Suppressor macrophage treated with lipopolysaccharide for 4 hours (primary cell): ENCODE measurements around the gene CALN1.
A peak's percentile ranks its signal among the peaks of the same experiment; 100 is the strongest.
"Not testable (repeated sequence)": the region's sequence is repeated elsewhere in the genome, so short reads cannot be mapped to it uniquely, and the experiment has no call there.

ENCODE experiments used
- DNase-seq: peaks from one replicate; pipeline ENCODE4 v3.0.0-alpha.2; 2020

CALN1 gene

DNA sequence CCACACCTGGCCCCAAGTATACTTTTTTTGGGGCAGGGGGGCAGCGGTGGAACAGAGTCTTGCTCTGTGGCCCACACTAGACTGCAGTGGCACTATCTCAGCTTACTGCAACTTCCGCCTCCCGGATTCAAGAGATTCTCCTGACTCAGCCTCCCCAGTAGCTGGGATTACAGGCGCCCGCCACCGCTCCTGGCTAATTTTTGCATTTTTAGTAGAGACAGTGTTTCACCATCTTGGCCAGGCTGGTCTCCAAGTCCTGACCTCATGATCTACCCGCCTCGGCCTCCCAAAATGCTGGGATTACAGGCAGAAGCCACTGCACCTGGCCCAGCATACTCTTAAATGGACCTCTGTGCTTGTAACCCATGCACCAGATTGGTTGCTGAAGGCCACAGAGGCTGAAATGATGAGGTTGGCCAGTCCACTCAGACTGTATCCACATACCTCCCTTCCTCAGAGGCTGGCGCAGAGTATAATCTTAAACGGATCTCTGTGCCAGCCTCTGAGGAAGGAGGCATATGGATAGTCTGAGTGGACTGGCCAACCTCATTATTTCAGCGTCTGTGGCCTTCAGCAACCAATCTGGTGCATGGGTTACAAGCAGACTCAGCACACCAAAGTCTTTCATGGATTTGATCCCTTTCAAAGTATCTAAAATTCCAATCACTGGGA is 3.0 kb downstream of the CALN1 start:
- DNase-seq: no peak

- no peak for DNase-seq
These were observed 5.2 kb downstream of the CALN1 start for GRCh38 chr7:72406820-72407403.

DNA sequence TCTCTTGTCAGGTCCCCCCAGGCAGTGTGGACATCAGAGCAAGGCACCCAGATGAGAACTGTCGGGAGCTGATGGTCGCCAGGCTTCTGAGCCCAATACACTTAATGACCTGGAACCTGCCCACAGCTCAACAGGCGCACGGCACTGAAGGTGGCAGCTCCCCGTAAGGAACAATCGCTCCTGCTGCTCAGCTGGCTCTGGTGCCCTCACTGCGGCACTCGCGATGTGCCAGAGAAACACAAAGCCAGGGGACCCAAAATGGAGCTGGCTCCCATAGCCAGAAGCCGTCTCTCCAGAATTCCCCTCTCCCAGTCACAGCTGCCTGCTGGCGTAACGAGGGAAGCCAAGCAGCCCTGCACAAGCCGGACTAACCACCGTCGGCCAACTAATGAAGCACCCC is 6.3 kb downstream of the CALN1 start:
- DNase-seq: no peak

GRCh38 chr7:72405418-72405817 is 6.7 kb downstream of the CALN1 start:
- DNase-seq: peak; percentile 72

- no peak for DNase-seq
These were observed 7.4 kb downstream of the CALN1 start for GRCh38 chr7:72404743-72405142.

- peak; percentile 86 for DNase-seq
These were observed 8.6 kb downstream of the CALN1 start for GRCh38 chr7:72403458-72404076.

- DNase-seq: peak; percentile 17
These were observed 18.1 kb downstream of the CALN1 start for GRCh38 chr7:72394016-72394415.

DNA sequence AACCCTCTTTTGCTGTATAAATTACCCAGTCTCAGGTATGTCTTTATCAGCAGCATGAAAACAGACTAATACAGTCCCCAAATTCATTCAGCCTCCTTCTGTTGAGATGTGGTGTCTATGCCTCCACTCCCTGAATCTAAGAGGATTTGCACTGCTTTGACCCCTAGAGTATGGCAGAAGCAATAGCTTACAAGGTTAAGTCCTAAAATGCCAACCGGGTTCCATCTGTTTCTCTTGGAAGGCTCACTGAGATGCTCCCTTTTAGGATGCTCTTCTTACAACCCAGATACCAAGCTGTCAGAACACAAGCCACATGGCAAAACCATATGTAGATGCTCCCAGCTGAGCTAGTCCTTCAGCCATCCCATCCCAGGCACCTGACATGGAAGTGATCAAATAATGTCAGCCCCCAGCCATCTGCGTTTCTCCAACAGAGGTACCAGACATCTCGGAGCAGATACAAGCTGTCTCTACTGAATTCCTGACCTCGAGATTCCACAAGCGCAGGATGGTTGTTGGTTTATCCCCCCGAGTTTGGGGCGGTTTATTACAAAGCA is 20.2 kb downstream of the CALN1 start:
- DNase-seq: no peak

DNA sequence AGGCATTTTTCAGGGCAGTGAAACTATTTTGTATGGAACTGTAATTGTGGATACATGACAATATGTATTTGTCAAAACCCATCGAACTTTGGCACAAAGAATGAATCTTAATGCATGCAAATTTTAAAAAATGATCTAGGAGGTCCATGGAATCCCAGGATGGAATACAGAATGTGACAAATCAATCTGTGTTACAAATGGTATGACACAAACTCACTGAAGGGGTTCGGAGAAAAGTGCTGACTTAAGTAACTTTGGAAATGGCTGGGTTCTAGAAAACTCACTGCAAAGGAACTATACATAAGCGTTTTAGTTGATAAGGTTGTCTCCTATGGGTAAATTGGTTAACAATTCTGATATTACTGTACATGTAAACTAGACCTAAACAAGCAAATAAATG is 26.0 kb downstream of the CALN1 start:
- DNase-seq: no peak

GRCh38 chr7:72362246-72362645 is 49.9 kb downstream of the CALN1 start:
- no peak for DNase-seq

GRCh38 chr7:72345208-72345727 is 66.9 kb downstream of the CALN1 start:
- DNase-seq: no peak

DNA sequence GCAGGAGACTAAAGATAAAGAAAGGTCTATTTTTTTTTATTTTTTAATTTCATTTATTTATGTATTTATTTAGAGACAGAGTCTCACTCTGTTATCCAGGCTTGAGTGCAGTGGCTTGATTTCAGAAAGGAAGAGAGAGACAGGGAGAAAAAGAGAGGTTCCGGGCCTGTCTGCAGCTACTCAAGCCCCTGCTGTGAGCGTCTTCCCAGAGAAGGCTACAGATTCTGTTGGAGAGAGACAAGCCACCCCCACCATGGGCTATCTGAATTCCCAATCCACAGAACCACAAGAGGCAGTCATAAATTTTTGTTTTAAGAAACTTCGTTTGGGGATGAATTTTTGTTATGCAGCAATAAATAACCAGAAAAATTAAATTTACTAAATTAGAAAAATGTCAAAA is 68.1 kb downstream of the CALN1 start:
- DNase-seq: no peak

DNA sequence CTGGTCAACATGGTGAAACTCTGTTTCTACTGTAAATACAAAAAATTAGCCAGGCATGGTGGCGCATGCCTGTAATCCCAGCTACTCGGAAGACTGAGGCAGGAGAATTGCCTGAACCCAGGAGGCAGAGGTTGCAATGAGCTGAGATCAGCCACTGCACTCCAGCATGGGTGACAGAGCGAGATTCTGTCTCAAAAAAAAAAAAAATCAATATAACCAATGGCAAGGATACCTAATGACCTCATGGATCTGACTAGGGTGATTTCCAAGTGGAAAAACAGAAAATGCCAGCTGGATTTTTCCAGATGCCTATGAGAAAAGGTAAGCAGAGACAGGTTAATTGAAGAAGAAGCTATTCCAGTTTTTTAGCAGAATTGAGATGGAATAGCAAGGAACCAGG is 68.8 kb downstream of the CALN1 start:
- not testable (repeated sequence) for DNase-seq

DNA sequence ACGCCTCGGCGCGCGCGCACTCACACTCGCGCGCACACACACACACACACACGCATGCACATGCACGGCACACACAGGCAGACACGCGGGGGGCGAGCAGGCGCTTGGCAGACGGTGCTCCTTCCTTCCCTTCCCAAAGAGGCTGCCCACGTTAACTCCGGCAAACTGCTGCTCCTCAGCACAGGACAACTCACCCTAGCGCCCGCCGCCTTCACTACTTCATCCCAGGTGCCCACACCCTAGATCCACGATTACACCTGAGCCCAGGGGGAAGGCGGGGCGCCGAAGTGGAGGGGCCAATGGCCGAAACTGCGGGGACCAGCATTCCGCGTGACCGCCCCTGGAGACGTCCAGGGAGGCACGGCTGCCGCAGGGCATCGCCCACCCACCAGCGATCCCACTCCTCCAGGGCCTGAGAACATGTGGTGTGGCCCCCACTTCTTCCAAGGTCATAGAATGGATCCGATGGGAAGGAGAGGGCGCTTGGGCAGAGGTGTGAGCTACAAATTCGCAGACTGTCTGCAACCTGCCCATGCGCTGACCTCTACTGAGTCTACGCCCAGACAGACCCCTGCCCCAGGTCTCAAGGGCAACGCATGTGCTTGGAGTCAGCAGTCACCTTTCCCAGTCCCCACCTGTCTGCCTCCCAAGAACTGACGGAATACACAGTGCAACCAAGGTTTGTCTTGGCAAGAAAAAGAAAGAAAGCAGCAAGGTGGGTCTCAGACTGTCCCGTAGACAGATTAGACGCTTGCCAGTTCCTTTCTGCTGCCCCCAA is 74.6 kb downstream of the CALN1 start:
- DNase-seq: no peak

- no peak for DNase-seq
These were observed 75.3 kb downstream of the CALN1 start for GRCh38 chr7:72336632-72337389.

- no peak for DNase-seq
These were observed 75.8 kb downstream of the CALN1 start for GRCh38 chr7:72336382-72336631.

- DNase-seq: no peak
These were observed 76.4 kb downstream of the CALN1 start for GRCh38 chr7:72335561-72336381.

GRCh38 chr7:72334698-72335097 is 77.4 kb downstream of the CALN1 start:
- no peak for DNase-seq

GRCh38 chr7:72334066-72334465 is 78.1 kb downstream of the CALN1 start:
- DNase-seq: no peak

DNA sequence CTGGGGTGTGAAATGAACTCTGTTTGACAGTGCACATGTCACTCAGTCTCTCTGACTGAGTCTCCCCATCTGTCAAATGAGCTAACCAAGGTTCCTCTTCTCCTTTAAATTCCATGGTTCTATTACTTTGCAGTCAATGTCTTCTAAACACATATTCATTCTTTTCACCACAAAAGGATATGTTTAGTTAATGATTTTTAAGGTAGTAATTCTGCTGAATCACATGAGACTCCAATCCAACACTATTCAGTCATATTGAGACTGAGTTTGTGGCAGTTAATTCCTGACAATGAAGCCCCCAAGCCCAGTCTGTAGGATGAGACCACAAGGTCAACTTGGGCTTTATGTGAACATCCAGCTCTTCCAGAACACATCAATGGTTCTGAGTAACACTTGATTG is 85.3 kb downstream of the CALN1 start:
- no peak for DNase-seq

DNA sequence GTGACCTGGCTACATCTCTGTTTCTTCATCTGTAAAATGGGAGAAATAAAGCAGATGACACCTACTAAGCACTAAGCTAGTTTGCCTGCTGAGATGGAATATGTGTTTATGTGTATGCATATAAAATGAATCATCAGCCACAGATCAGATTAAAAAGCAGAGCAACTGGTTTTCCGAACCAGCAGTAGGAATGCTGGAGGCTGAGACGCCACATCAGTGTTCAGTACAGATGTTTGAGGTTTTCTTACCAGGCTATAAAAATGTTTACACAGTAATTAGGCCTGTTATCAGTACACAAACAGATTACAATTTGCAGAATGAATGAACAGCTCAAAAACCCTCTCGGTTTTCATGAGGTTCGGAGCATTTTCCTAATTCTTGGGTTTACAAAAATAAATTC is 85.8 kb downstream of the CALN1 start:
- DNase-seq: no peak

DNA sequence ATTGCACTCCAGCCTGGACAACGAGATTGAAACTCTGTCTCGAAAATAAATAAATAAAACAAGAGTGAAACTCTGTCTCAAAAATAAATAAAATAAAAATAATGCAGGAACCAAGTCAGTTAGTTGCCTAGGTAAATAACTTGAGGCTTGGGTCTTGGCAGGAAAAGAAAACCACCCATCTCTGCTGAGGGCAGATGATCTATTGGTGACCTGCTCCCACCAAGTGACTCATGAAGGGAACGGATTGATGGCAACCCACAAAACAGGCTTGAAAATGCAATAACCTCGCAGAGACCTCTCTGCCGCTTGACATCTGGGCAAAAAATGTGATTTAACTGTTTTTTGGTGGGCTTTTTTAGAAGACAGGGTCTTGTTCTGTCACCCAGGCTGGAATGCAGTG is 86.6 kb downstream of the CALN1 start:
- DNase-seq: no peak
